Measurements from ENCODE around the gene ISYNA1. TPM values are rescaled to one million over a fixed set of nuclear protein-coding genes. Genes with fewer than 3 reads are reported as not detected.
A peak's percentile ranks its signal among the peaks of the same experiment; 100 is the strongest.

ISYNA1 gene
- total and polyA plus RNA-seq, 10 of the 15 experiments (the other 5 are each of a cell fraction or from before 2014, with no cell fraction given), result 1.9 to 37.0 (median 9.1) TPM

DNA sequence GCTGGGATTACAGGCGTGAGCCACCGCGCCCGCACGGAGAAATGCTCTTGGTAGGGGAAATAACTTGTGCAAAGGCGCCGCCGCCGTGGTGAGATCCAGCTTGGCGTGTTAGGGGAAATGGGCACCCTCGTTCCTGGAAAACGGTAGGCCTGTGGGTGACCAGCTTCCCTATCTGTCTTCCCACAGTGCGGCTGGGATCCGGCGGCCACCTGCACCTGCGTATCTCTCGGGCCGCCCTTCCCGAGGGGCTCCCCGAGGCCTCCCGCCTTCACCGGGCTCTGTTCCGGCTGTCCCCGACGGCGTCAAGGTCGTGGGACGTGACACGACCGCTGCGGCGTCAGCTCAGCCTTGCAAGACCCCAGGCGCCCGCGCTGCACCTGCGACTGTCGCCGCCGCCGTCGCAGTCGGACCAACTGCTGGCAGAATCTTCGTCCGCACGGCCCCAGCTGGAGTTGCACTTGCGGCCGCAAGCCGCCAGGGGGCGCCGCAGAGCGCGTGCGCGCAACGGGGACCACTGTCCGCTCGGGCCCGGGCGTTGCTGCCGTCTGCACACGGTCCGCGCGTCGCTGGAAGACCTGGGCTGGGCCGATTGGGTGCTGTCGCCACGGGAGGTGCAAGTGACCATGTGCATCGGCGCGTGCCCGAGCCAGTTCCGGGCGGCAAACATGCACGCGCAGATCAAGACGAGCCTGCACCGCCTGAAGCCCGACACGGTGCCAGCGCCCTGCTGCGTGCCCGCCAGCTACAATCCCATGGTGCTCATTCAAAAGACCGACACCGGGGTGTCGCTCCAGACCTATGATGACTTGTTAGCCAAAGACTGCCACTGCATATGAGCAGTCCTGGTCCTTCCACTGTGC, 49.6 kb downstream of the ISYNA1 start (continued):
- TF ChIP-seq CREB1 (IDR thresholded peaks at IDR 0.05; ENCODE audit: low read depth) (peak; percentile 64; the same call in 1 of the 2 replicates), CHD2 (IDR thresholded peaks at IDR 0.05; ENCODE audit: borderline replicate concordance, low read depth, low read length) (0 out of 2 replicates have a peak, but pooled peaks have one; percentile 56), CREM (IDR thresholded peaks at IDR 0.05; ENCODE audit: low read depth) (peak; percentile 56), GATAD2B (conservative IDR thresholded peaks at IDR 0.05; ENCODE audit: low read depth) (peak; percentile 84; the same call in 1 of the 2 replicates)

DNA sequence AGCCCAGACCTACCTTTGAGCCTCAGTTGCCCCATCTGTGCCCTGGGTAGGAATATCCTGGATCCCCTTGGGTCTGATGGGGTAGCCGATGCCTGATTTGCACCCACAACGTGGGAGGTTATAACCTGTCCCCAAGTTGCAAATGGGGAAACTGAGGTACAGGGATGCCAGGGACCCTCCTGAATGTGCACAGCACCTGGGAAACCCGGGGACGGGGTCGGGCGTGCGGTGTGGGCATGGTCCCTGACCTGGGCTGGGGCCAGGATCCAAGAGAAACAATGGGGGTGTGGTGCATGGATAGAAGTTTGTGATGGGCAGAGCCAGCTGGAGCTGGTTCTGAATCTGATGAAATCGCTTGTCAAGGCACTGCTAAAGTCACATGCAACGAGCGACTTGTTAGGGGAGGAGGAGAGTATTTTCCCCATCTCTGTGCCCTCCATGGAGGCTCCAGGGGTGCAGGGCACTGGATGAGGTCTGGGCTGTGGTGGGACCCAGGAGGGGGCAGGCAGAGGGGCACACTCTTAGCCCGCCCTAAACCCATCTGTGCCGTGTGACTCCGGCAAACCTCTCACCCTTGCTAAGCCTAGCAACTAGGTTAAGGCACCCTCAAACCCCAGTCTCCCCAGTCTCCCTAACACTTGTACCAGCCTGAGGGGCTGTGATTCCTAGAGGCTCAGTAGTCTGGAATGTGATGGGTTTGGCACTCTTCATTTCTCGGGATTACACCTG, 51.2 kb downstream of the ISYNA1 start:
- in situ Hi-C loops (cut with MboI), result no loop called here
- no peaks in the 10 kb centered on the region; the same call in 2 of the 3 replicates for H3K9me3 ChIP-seq (replicated peaks; ENCODE audit: control insufficient read depth, insufficient read depth, low read length)
- CTCF ChIA-PET, result interaction anchor here (1.3 to 9.4 kb wide), 9 partner anchors 10 to 107 kb away, joined by 4 to 144 read pairs (median 11); partner anchors contain the start of gene LRRC25
- TF ChIP-seq, protein P1, sequence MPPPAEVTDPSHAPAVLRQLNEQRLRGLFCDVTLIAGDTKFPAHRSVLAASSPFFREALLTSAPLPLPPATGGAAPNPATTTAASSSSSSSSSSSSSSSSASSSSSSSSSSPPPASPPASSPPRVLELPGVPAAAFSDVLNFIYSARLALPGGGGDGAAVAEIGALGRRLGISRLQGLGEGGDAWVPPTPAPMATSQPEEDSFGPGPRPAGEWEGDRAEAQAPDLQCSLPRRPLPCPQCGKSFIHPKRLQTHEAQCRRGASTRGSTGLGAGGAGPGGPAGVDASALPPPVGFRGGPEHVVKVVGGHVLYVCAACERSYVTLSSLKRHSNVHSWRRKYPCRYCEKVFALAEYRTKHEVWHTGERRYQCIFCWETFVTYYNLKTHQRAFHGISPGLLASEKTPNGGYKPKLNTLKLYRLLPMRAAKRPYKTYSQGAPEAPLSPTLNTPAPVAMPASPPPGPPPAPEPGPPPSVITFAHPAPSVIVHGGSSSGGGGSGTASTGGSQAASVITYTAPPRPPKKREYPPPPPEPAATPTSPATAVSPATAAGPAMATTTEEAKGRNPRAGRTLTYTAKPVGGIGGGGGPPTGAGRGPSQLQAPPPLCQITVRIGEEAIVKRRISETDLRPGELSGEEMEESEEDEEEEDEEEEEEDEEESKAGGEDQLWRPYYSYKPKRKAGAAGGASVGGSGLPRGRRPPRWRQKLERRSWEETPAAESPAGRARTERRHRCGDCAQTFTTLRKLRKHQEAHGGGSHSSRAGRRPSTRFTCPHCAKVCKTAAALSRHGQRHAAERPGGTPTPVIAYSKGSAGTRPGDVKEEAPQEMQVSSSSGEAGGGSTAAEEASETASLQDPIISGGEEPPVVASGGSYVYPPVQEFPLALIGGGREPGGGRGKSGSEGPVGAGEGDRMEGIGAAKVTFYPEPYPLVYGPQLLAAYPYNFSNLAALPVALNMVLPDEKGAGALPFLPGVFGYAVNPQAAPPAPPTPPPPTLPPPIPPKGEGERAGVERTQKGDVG (CRISPR knock-in tag; IDR thresholded peaks at IDR 0.05), result no peak
- TF ChIP-seq SRF (IDR thresholded peaks at IDR 0.05; ENCODE audit: low read depth in 2 of 2, low read length in 2 of 2), result no peak
- no peak for TF ChIP-seq ZZZ3 (IDR thresholded peaks at IDR 0.05; ENCODE audit: control insufficient read depth, insufficient read length, low read depth)
- no peak for TF ChIP-seq YY1 (IDR thresholded peaks at IDR 0.05; ENCODE audit: low read depth, low read length)
- no peak for TF ChIP-seq RCOR1 (conservative IDR thresholded peaks at IDR 0.05; ENCODE audit: low read depth, low read length)
- peaks cover 8% of the 10 kb centered on the region for H3K4me1 ChIP-seq (ENCODE audit: control insufficient read depth, insufficient read depth, low read length)
- H3K4me2 ChIP-seq (ENCODE audit: control insufficient read depth, insufficient read depth), result no peak overlapping the region
- no peak overlapping the region for H2AFZ ChIP-seq (ENCODE audit: control insufficient read depth, low read depth, low read length)
- H4K20me1 ChIP-seq (ENCODE audit: control insufficient read depth, insufficient read depth), result no peaks in the 10 kb centered on the region
- H3K36me3 ChIP-seq (ENCODE audit: control insufficient read depth in 2 of 2, insufficient read depth in 2 of 2, low read length in 1 of 2), result no peaks in the 10 kb centered on the region
- WGBS (ENCODE audit: insufficient coverage, insufficient replicate concordance, low lambda C conversion rate, missing lambda C conversion rate), result 81% methylated on average over 14 of the region's 14 CpGs
- SMC1A ChIA-PET (ENCODE audit: uncharacterized antibody, unreplicated experiment), result interaction anchor here (1.3 to 4.7 kb wide), 5 partner anchors 15 to 37 kb away, joined by 4 to 60 read pairs (median 5); partner anchors contain the start of gene SSBP4
- 0 out of 2 replicates have a peak overlapping the region, but pooled peaks have one; percentile 5 for H3K4me3 ChIP-seq
- BruUV-seq (replicated peaks), result TSS peak; percentile 86
- RAD21 ChIA-PET (ENCODE audit: unreplicated experiment), result interaction anchor here (0.7 to 5.5 kb wide), 5 partner anchors 23 to 107 kb away, joined by 3 to 63 read pairs (median 4); partner anchors contain the start of gene LSM4
- ATAC-seq (no peak), DNase-seq (ENCODE audit: low read depth, low spot score) (no peak), FAIRE-seq (no peak)
- H3K27me3 ChIP-seq (replicated peaks in 1 of 2; ENCODE audit: control insufficient read depth in 2 of 2, insufficient read depth in 2 of 2, low read length in 1 of 2), result peaks cover 0 to 3% of the 10 kb centered on the region in 2 experiments; a peak in 3 of 4 replicates
- H3K27ac ChIP-seq (ENCODE audit: control insufficient read depth, insufficient read depth), result no peak overlapping the region
- POLR2A ChIA-PET, result interaction anchor here (2.5 kb wide), 1 partner anchor 12 kb away, joined by 15 read pairs; no protein-coding TSS in a partner anchor
- intact Hi-C loops (cut with micrococcal nuclease; ENCODE audit: unreplicated experiment), result no loop called here
- H3K79me2 ChIP-seq (ENCODE audit: control insufficient read depth, insufficient read depth, low read length), result no peaks in the 10 kb centered on the region
- H3K9ac ChIP-seq (ENCODE audit: control insufficient read depth, insufficient read depth, low read length), result no peak overlapping the region
